Measurements from ENCODE around the gene SLC9A7. TPM values are rescaled to one million over a fixed set of nuclear protein-coding genes. Genes with fewer than 3 reads are reported as not detected.

SLC9A7 gene
- total RNA-seq, 1 donor from 2014 or later: 5.0 TPM

- no peak overlapping the region for H3K4me3 Mint-ChIP-seq (ENCODE audit: unreplicated experiment)
- H3K27ac Mint-ChIP-seq (ENCODE audit: unreplicated experiment): no peak overlapping the region
- H3K4me1 Mint-ChIP-seq (ENCODE audit: low read depth, unreplicated experiment): peaks cover 4% of the 10 kb centered on the region
- DNase-seq: no peak
- no peak for TF ChIP-seq CTCF (IDR thresholded peaks at IDR 0.05; ENCODE audit: partially characterized antibody, unreplicated experiment)
- no peaks in the 10 kb centered on the region for H3K9me3 Mint-ChIP-seq (ENCODE audit: unreplicated experiment)
- no peaks in the 10 kb centered on the region for H3K36me3 Mint-ChIP-seq (ENCODE audit: unreplicated experiment)
- no peaks in the 10 kb centered on the region for H3K27me3 Mint-ChIP-seq (ENCODE audit: unreplicated experiment)
Observed at GRCh38 chrX:46588263-46588662, 170.7 kb downstream of the SLC9A7 start.

GRCh38 chrX:46587753-46588171 is 171.2 kb downstream of the SLC9A7 start:
- no peak overlapping the region for H3K4me3 Mint-ChIP-seq (ENCODE audit: unreplicated experiment)
- DNase-seq: no peak
- H3K4me1 Mint-ChIP-seq (ENCODE audit: low read depth, unreplicated experiment): peaks cover 4% of the 10 kb centered on the region
- H3K27ac Mint-ChIP-seq (ENCODE audit: unreplicated experiment): no peak overlapping the region
- no peaks in the 10 kb centered on the region for H3K9me3 Mint-ChIP-seq (ENCODE audit: unreplicated experiment)
- no peaks in the 10 kb centered on the region for H3K36me3 Mint-ChIP-seq (ENCODE audit: unreplicated experiment)
- TF ChIP-seq CTCF (IDR thresholded peaks at IDR 0.05; ENCODE audit: partially characterized antibody, unreplicated experiment): no peak
- no peaks in the 10 kb centered on the region for H3K27me3 Mint-ChIP-seq (ENCODE audit: unreplicated experiment)

GRCh38 chrX:46587158-46587557 is 171.8 kb downstream of the SLC9A7 start:
- no peak overlapping the region for H3K4me3 Mint-ChIP-seq (ENCODE audit: unreplicated experiment)

GRCh38 chrX:46584736-46585135 is 174.2 kb downstream of the SLC9A7 start:
- H3K36me3 Mint-ChIP-seq (ENCODE audit: unreplicated experiment): no peaks in the 10 kb centered on the region
- no peak for TF ChIP-seq CTCF (IDR thresholded peaks at IDR 0.05; ENCODE audit: partially characterized antibody, unreplicated experiment)
- no peaks in the 10 kb centered on the region for H3K4me1 Mint-ChIP-seq (ENCODE audit: low read depth, unreplicated experiment)
- no peak for DNase-seq
- no peaks in the 10 kb centered on the region for H3K27me3 Mint-ChIP-seq (ENCODE audit: unreplicated experiment)
- H3K4me3 Mint-ChIP-seq (ENCODE audit: unreplicated experiment): no peak overlapping the region
- no peak overlapping the region for H3K27ac Mint-ChIP-seq (ENCODE audit: unreplicated experiment)
- H3K9me3 Mint-ChIP-seq (ENCODE audit: unreplicated experiment): no peaks in the 10 kb centered on the region

More at GRCh38 chrX:46587158-46587557, 171.8 kb downstream of the SLC9A7 start:
- no peak for TF ChIP-seq CTCF (IDR thresholded peaks at IDR 0.05; ENCODE audit: partially characterized antibody, unreplicated experiment)
- no peak for DNase-seq
- H3K4me1 Mint-ChIP-seq (ENCODE audit: low read depth, unreplicated experiment): peaks cover 2% of the 10 kb centered on the region
- no peaks in the 10 kb centered on the region for H3K36me3 Mint-ChIP-seq (ENCODE audit: unreplicated experiment)
- no peak overlapping the region for H3K27ac Mint-ChIP-seq (ENCODE audit: unreplicated experiment)
- no peaks in the 10 kb centered on the region for H3K27me3 Mint-ChIP-seq (ENCODE audit: unreplicated experiment)
- no peaks in the 10 kb centered on the region for H3K9me3 Mint-ChIP-seq (ENCODE audit: unreplicated experiment)

GRCh38 chrX:46582966-46583365 is 176.0 kb downstream of the SLC9A7 start:
- Mint-ChIP-seq H3K36me3 (ENCODE audit: unreplicated experiment) (no peaks in the 10 kb centered on the region), H3K27ac (ENCODE audit: unreplicated experiment) (no peak overlapping the region), H3K4me3 (ENCODE audit: unreplicated experiment) (no peak overlapping the region), H3K4me1 (ENCODE audit: low read depth, unreplicated experiment) (no peaks in the 10 kb centered on the region), H3K27me3 (ENCODE audit: unreplicated experiment) (no peaks in the 10 kb centered on the region), H3K9me3 (ENCODE audit: unreplicated experiment) (no peaks in the 10 kb centered on the region)
- no peak for DNase-seq
- TF ChIP-seq CTCF (IDR thresholded peaks at IDR 0.05; ENCODE audit: partially characterized antibody, unreplicated experiment): no peak
